ENCODE results near the gene CALHM3.

The CALHM3 gene

DNA sequence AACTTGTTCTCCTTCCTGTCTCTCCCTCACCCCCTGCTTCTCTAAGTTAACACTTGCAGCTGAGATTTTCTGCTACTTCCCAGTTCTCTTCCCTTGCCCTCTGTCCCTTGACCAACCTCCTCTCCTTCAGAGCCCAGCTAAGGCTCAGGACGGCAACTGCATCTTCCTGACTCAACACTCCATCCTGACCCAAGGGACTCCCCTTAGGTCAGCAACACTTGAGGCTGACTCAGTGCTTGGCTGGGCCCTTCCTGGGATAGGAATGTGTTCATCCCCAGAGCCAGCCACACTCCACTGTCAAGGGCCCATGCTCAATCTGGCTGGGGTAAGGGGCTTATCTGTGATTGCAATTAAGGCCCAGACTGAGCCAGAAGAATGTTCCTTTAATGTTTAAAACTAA is 30.3 kb downstream of the CALHM3 start:
- peak; percentile 4 for DNase-seq

DNA sequence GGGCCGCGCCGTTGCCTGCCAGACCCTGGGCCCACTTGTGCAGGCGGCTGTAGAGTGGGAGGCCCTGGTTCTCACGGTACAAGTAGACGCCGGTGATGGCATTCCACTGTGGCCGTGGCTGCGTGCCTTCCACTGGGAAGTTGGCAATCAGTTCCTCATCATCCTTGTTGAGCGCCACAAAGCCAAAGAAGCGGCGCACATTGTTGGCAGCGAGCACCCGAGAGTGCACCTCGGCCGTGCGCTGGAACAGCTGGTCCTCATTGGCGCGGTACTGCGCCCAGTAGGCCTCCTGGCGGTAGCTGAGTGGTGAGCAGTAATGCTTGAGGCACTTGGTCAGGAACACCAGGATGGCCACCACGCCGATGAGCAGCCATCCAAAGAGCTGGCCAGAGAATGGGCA is 31.9 kb downstream of the CALHM3 start:
- DNase-seq, result no peak

DNA sequence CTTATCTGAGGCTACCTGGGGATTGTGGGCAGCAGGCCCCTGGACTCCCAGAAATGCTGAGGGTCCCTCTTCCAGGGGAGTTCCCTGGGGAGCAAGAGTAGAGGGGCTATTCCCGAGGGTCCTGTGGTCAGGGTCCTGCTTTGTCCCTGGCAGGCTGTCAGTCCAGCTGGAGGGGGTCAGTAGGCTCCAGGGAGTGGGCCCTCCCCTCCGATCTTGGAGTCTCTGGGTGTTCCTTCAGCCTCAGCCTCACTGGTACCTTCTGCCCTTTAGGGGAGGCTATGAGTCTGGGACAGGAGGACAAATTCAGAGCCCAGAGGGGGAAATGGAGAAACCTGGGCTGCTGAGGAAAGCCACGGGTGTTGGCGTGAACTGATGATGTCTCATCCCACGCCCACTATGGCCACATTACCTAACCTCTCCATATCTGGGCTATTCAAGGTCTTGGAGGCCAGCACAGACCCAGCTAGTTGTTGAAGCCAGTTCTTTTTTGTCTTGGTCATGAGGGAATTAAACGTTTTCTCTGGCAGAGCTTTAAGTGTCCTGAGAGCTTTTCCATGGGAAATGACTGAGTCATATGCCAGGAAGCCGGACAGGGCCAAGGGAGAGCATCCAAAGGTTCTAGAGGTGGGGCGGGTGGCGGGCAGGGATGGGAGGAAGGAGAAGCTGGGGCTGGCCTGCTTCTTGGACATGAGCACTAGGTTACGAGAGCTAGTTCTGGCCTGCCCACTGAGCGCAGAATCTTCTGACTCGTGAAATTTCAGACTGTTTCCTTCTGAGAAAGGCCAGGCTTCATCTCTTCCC is 33.1 kb downstream of the CALHM3 start:
- DNase-seq, result no peak

GRCh38 chr10:103445366-103445765 is 33.7 kb downstream of the CALHM3 start:
- no peak for DNase-seq

DNA sequence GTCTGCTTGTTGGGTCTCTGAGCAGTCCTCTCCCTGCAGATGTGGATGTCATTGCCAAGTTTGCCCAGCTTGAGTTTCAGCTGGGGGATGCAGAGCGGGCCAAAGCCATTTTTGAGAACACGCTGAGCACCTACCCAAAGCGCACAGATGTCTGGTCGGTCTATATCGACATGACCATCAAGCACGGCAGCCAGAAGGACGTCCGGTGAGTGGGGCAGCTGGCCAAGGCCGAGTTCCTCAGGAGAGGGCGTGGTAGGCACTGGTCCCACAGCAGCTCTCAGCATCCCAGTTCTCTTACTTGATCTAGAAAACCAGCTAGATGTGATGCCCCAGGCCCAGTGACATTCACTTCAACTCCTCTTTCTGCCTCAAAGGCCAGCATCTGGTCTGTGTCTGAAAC is 34.6 kb downstream of the CALHM3 start:
- DNase-seq, result no peak

- no peak for DNase-seq
Observed at GRCh38 chr10:103443475-103444185, 35.4 kb downstream of the CALHM3 start.

DNA sequence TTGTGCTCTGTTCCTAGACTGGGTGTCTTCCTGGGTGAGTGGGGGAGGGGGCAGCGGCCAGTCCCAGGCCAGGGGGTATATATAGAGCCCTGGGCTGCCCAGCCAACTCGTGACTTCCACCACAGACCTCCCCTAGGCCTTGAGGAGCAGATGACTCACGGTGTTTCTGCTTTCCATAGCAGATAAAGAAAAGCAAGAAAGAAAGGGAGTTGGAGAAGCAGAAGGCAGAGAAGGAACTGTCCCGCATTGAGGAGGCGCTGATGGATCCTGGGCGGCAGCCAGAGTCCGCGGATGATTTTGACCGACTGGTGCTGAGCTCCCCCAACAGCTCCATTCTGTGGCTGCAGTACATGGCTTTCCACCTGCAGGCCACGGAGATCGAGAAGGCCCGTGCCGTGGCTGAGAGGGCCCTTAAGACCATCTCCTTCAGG is 37.0 kb downstream of the CALHM3 start:
- no peak for DNase-seq

- no peak for DNase-seq
Observed at GRCh38 chr10:103441611-103442010, 37.4 kb downstream of the CALHM3 start.

DNA sequence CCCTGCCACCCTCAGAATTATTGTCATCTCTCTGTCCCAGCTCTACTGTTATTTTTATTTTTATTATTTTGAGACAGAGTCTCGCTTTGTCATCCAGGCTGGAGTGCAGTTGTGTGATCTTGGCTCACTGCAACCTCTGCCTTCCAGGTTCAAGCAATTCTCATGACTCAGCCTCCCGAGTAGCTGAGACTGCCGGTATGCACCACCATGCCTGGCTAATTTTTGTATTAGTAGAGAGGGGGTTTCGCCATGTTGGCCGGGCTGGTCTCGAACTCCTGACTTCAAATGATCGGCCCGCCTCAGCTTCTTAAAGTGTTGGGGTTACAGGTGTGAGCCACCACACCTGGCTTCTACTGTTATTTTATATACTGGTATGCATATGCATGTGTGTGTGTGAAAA is 37.8 kb downstream of the CALHM3 start:
- DNase-seq, result no peak

- DNase-seq, result no peak
Observed at GRCh38 chr10:103440416-103440815, 38.6 kb downstream of the CALHM3 start.

GRCh38 chr10:103439776-103440175 is 39.3 kb downstream of the CALHM3 start:
- DNase-seq, result no peak

- no peak for DNase-seq
Observed at GRCh38 chr10:103433858-103434257, 45.2 kb downstream of the CALHM3 start.

DNA sequence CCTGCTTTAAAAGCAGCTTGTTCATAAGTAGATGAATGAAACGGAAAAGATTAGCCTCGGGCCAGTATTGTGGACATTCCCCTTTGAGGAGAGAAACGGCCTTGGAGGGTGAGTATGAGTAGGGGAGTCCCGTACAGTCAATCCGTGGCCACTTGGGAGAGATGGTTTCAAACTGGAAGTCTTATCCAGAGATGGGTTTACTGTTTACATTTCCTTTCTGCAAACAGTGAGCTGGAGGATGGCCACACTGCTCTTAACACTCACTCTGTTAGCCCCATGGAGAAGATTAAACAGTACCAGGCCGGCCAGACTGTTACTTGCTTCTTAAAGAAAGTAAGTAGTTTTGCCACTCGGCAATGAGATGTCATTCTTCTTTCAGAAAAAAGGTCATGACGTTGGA is 47.1 kb downstream of the CALHM3 start:
- no peak for DNase-seq

- no peak for DNase-seq
Observed at GRCh38 chr10:103429647-103430046, 49.4 kb downstream of the CALHM3 start.

DNA sequence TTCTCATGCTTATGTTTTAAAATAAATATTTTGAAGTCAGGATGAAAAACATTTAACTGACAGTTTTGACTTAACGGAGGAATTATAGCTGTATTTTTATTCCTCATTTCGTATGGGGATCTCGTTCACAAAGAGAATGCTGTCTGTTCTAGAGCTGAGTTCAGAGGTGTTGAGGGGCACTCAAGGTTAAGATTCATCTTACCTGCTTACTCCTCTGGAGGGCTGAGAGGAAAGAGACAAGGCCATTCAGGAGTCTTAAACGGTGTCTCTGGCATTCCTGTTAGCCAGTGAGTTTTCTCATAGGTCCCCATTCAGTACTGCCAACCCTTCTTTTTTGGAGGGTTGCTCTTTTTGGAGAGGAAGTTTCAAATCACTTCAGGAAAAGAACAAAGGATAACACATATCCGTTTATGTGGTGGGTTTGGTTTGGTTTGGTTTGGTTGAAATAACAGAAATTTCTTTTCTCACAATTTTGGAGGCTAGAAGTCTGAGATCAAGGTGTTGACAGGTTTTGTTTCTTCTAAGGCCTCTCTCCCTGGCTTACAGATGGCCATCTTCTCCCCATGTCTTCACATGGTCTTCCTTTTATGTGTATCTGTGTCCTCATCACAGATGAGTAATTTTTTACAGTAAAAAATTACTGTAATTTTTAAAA is 49.9 kb downstream of the CALHM3 start:
- DNase-seq, result no peak

- DNase-seq, result no peak
Observed at GRCh38 chr10:103427866-103428265, 51.2 kb downstream of the CALHM3 start.

- no peak for DNase-seq
Observed at GRCh38 chr10:103423748-103424147, 55.3 kb downstream of the CALHM3 start.

Measured in kidney glomerular epithelial cell (primary cell).